ENCODE results near the gene RNF157.

Gene RNF157

GRCh38 chr17:76138896-76139752, 101.2 kb downstream of the RNF157 start:
- DNase-seq: no peak

- no peak for DNase-seq
Observed at GRCh38 chr17:76138234-76138895, 101.9 kb downstream of the RNF157 start.

- no peak for DNase-seq
Observed at GRCh38 chr17:76137351-76138233, 102.7 kb downstream of the RNF157 start.

- DNase-seq: no peak
Observed at GRCh38 chr17:76137001-76137350, 103.3 kb downstream of the RNF157 start.

GRCh38 chr17:76136276-76137000, 103.9 kb downstream of the RNF157 start:
- no peak for DNase-seq

GRCh38 chr17:76135810-76136188, 104.5 kb downstream of the RNF157 start:
- DNase-seq: no peak

GRCh38 chr17:76134911-76135809, 105.1 kb downstream of the RNF157 start:
- no peak for DNase-seq

- DNase-seq: no peak
Observed at GRCh38 chr17:76132574-76133338, 107.5 kb downstream of the RNF157 start.

- no peak for DNase-seq
Observed at GRCh38 chr17:76131692-76132573, 108.4 kb downstream of the RNF157 start.

GRCh38 chr17:76131051-76131691, 109.1 kb downstream of the RNF157 start:
- DNase-seq: no peak

- DNase-seq: no peak
Observed at GRCh38 chr17:76130473-76130872, 109.8 kb downstream of the RNF157 start.

- no peak for DNase-seq
Observed at GRCh38 chr17:76125922-76126321, 114.4 kb downstream of the RNF157 start.

GRCh38 chr17:76125391-76125675, 115.0 kb downstream of the RNF157 start:
- no peak for DNase-seq

- DNase-seq: no peak
Observed at GRCh38 chr17:76124582-76125390, 115.5 kb downstream of the RNF157 start.

GRCh38 chr17:76123749-76124581, 116.3 kb downstream of the RNF157 start:
- DNase-seq: no peak

GRCh38 chr17:76123191-76123499, 117.1 kb downstream of the RNF157 start:
- DNase-seq: no peak

GRCh38 chr17:76122431-76123190, 117.7 kb downstream of the RNF157 start:
- DNase-seq: no peak

Measured in CD4-positive, alpha-beta T cell treated with Interleukin-12 subunit alpha and Interleukin-12 subunit beta, for 1 hour (primary cell).